Fibroblast of skin of left quadriceps (primary cell): ENCODE data around the gene GRIFIN.

ENCODE experiments used
- DNase-seq, 2 experiments: peaks; one replicate each; pipeline ENCODE4 v3.0.0-alpha.2; 2013; ENCODE audit warnings: low read depth in 2 of 2

The GRIFIN gene

DNA sequence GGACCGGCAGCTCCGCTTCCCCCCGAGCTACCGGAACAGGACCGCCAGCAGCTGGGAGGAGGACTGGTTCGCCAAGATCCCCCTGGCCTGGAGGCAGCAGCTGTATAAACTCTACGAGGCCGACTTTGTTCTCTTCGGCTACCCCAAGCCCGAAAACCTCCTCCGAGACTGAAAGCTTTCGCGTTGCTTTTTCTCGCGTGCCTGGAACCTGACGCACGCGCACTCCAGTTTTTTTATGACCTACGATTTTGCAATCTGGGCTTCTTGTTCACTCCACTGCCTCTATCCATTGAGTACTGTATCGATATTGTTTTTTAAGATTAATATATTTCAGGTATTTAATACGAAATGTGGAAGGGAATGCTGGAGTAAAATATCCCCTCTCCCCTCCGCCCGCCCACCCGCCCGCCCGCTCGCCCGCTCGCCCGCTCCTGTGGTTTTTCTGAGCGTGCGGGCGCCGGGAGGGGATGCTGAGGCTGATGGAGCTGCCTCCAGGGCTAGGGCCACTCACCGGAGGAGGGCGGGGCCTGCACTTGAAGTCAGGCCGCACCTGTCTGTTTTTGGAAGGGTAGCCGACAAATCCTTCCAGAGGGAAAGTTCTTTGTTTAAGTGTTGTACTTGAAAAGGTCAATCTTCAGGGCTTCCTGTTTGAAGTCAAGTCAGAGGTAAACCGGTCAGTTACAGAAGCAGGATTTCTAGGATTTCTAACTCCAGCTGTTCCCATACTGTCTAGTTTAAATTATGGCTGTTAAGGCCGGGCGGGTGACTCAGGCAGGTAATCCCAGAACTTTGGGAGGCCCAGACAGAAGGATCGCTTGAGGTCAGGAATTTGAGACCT is 42.3 kb downstream of the GRIFIN start:
- DNase-seq, result no peak

GRCh38 chr7:2432910-2433712 is 43.1 kb downstream of the GRIFIN start:
- no peak for DNase-seq

GRCh38 chr7:2431260-2431867 is 44.8 kb downstream of the GRIFIN start:
- DNase-seq, result no peak

GRCh38 chr7:2425749-2426148 is 50.4 kb downstream of the GRIFIN start:
- no peak for DNase-seq
